ENCODE measurements around the gene IGFL2.
"Not testable (repeated sequence)": the region's sequence is repeated elsewhere in the genome, so short reads cannot be mapped to it uniquely, and the experiment has no call there.

Gene IGFL2

GRCh38 chr19:46189971-46190888, 42.2 kb downstream of the IGFL2 start:
- DNase-seq (ENCODE audit: low read depth) = no peak

GRCh38 chr19:46191356-46191755, 43.3 kb downstream of the IGFL2 start:
- no peak for DNase-seq (ENCODE audit: low read depth)

GRCh38 chr19:46191972-46192371, 43.9 kb downstream of the IGFL2 start:
- no peak for DNase-seq (ENCODE audit: low read depth)

DNA sequence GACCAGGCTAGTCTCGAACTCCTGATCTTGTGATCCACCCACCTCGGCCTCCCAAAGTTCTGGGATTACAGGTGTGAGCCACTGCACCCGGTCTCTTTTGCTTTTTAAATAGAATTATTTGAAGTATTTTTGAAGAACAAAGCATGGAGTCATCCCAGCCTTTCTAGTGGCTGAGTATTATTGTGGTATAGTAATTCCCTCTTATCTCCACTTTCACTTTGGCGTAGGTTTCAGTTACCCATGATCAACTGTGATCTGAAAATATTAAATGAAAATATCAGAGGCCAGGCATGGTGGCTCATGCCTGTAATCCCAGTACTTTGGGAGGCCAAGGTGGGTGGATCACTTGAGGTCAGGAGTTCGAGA, 44.6 kb downstream of the IGFL2 start:
- not testable (repeated sequence) for DNase-seq (ENCODE audit: low read depth)

DNA sequence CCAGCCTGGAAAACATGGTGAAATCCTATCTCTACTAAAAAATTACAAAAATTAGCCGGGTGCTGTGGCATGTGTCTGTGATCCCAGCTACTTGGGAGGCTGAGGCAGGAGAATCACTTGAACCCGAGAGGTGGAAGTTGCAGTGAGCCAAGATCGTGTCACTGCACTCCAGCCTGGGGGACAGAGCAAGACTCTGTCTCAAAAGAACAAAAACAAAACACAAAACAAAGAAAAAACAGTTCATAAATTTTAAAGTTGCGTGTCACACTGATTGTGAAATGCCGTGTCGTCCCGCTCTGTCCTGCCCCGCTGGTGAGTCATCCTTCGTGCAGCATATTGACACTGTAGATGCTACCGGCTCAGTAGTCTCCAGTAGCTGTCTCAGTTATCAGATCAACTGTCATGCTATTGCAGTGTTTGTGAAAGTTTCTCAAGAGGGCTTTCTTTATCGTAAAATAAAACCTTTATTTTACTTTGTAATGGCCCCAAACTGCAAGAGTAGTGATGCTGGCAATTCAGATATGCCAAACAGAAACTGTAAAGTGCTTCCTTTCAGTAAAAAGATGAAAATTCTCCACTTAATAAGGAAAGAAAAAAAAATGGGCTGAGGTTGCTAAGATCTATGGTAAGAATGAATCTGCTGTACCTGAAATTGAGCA, 45.1 kb downstream of the IGFL2 start:
- DNase-seq (ENCODE audit: low read depth) = no peak

DNA sequence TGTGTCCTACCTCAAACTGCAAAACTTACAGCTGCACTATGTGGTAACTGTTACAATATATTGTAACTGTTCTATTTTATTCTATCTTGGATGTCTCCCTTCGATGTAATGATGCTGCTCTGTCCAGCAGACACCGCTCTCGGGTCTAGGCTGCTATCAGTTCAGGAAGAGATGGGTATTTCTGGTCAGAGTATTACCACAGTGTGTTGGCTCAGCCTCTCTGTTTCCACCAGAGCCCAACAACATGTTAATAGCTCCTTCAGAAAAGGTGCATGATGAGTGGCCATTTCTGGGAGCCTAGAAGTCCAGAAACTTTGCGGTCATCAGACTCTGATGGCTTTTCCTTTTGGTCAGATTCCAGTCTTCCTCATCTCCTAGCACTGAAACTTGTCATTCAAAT, 45.6 kb downstream of the IGFL2 start:
- DNase-seq (ENCODE audit: low read depth) = no peak

DNA sequence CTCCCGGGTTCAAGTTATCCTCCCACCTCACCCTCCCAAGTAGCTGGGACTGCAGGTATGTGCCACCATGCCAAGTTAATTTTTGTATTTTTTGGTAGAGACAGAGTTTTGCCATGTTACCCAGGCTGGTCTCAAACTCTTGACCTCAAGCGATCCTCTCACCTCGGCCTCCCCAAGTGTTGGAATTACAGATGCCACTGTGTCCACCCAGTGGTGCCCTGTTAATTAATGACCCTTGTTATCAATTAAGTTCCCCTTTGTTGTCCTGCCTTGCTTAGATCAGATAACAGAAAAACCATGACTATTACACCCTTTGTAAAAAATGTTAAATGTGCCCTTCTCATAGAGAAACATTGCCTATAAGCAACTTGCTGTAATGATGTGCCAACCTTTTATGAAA, 47.1 kb downstream of the IGFL2 start:
- DNase-seq (ENCODE audit: low read depth) = no peak

- DNase-seq (ENCODE audit: low read depth) = not testable (repeated sequence)
These were observed 47.9 kb downstream of the IGFL2 start for GRCh38 chr19:46195919-46196318.

GRCh38 chr19:46196410-46197124, 48.5 kb downstream of the IGFL2 start:
- no peak for DNase-seq (ENCODE audit: low read depth)

GRCh38 chr19:46197314-46198070, 49.5 kb downstream of the IGFL2 start:
- DNase-seq (ENCODE audit: low read depth) = no peak

GRCh38 chr19:46198756-46199155, 50.7 kb downstream of the IGFL2 start:
- DNase-seq (ENCODE audit: low read depth) = no peak

DNA sequence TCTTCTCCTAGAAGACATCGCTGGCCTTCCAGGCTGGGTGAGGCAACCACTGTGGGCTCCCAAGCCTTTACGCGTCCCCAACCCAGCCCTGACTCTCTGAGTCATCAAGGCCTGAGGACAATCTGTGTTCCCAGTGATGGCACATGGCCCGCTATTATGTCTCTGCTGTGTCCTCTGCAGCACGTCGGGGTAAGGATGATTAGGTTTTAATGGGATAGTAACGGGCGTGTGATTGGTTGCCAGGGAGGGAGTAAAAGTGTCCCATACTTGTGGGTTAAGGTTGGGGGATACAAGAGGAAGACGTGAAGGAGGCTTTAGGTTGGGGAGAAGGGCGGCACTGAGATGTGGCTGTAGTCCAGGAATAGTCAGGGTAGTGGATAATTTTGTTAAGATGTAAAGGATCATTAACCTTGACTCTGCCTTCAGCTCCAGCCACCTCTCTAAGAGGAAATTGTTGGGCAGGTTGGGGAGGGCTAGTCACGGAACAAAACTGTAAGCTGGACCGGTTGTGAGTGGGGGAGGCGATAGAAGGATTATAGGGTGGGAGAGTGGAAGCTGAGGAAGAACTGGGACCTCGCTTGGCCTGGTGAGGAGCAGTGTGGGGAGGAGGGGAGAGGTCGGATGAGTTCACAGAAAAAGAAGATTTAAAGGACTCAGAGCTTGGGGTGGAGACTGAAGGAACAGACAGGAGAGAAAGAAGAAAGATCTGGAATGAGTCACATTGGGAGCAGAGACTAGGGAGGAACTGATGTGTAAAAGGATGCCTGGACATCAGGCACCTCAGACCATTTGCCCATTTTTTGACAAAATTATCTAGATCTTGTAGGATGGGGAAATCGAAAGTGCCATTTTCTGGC, 53.6 kb downstream of the IGFL2 start:
- DNase-seq (ENCODE audit: low read depth) = no peak

- DNase-seq (ENCODE audit: low read depth) = no peak
These were observed 54.4 kb downstream of the IGFL2 start for GRCh38 chr19:46202426-46202825.

DNA sequence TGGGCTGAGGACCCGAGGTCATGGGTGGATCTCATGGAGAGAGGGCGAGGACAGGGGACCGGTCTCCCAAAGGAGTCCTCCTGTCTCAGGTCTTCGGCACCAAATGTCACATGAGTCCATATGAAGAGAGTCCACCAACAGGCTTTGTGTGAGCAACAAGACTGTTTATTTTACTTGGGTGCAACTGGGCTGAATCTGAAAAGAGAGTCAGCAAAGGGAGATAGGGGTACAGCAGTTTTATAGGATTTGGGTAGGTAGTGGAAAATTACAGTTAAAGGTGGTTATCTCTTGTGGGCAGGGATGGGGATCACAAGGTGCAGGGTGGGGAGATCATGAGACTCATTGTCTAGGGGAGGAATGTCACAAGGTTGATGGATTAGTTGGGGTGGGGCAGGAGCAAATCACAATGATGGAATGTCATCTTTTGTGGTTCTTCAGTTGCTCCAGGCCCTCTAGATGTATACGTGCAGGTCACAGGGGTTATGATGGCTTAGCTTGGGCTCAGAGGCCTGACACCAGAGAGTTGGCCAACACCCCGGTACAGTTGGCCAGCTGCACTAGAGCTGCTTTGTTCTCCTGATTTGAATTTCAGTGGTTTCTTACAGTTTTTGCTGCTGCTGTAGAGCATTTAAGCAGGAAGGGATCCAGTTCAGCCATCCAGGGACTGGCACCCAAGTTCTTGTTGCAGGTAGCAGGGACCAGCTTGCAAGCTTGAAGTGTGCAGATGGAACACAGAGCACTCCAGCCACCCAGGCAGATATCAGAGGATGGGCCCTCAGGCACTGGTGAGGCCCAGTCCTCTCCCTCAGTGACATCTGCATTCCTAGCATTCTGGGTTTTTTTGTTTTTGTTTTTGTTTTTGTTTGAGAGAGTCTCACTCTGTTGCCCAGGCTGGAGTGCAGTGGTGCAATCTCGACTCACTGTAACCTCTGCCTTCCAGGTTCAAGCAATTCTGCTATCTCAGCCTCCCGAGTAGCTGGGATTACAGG, 55.1 kb downstream of the IGFL2 start:
- DNase-seq (ENCODE audit: low read depth) = no peak

GRCh38 chr19:46204008-46204407, 56.0 kb downstream of the IGFL2 start:
- DNase-seq (ENCODE audit: low read depth) = no peak

GRCh38 chr19:46205183-46205984, 57.3 kb downstream of the IGFL2 start:
- DNase-seq (ENCODE audit: low read depth) = no peak

- no peak for DNase-seq (ENCODE audit: low read depth)
These were observed 58.1 kb downstream of the IGFL2 start for GRCh38 chr19:46206176-46206575.

- no peak for DNase-seq (ENCODE audit: low read depth)
These were observed 58.6 kb downstream of the IGFL2 start for GRCh38 chr19:46206682-46207081.

- DNase-seq (ENCODE audit: low read depth) = not testable (repeated sequence)
These were observed 59.8 kb downstream of the IGFL2 start for GRCh38 chr19:46207858-46208257.

Data from stimulated activated CD8-positive, alpha-beta memory T cell treated with anti-CD3 and anti-CD28 coated beads, Interleukin-15, amount 100 ng/mL, for 24 hours (primary cell).